ENCODE measurements around the gene ARAP2.

Gene ARAP2

GRCh38 chr4:36086261-36086786 lies 158.0 kb downstream of the ARAP2 start:
- H3K4me3 ChIP-seq (ENCODE audit: low read depth in 1 of 2, low read length in 2 of 2), result no peak overlapping the region

GRCh38 chr4:36082817-36083216 lies 161.5 kb downstream of the ARAP2 start:
- Histone ChIP-seq H3K27ac (ENCODE audit: low read length) (no peak overlapping the region), H3K36me3 (ENCODE audit: control insufficient read depth in 1 of 2, insufficient read depth in 2 of 2, low read length in 2 of 2) (peaks cover 0 to 7% of the 10 kb centered on the region in 2 donors)

More at GRCh38 chr4:36086261-36086786, 158.0 kb downstream of the ARAP2 start:
- no peak overlapping the region for H3K27ac ChIP-seq (ENCODE audit: low read length)
- peaks cover 0 to 6% of the 10 kb centered on the region in 2 donors for H3K4me1 ChIP-seq (ENCODE audit: control insufficient read depth in 1 of 2, insufficient read depth in 2 of 2, low read length in 2 of 2)
- no peaks in the 10 kb centered on the region for H3K9me3 ChIP-seq (ENCODE audit: control insufficient read depth in 1 of 2, low read length in 2 of 2)
- H3K36me3 ChIP-seq (ENCODE audit: control insufficient read depth in 1 of 2, insufficient read depth in 2 of 2, low read length in 2 of 2), result peaks cover 0 to 7% of the 10 kb centered on the region in 2 donors
- H3K27me3 ChIP-seq (ENCODE audit: low read depth, low read length), result no peaks in the 10 kb centered on the region

GRCh38 chr4:36081185-36081584 lies 163.1 kb downstream of the ARAP2 start:
- peaks cover 0 to 7% of the 10 kb centered on the region in 2 donors for H3K36me3 ChIP-seq (ENCODE audit: control insufficient read depth in 1 of 2, insufficient read depth in 2 of 2, low read length in 2 of 2)
- no peak overlapping the region for H3K27ac ChIP-seq (ENCODE audit: low read length)
- no peaks in the 10 kb centered on the region for H3K27me3 ChIP-seq (ENCODE audit: low read depth, low read length)
- no peaks in the 10 kb centered on the region for H3K4me1 ChIP-seq (ENCODE audit: control insufficient read depth in 1 of 2, insufficient read depth in 2 of 2, low read length in 2 of 2)
- no peak overlapping the region for H3K4me3 ChIP-seq (ENCODE audit: low read depth in 1 of 2, low read length in 2 of 2)
- no peaks in the 10 kb centered on the region for H3K9me3 ChIP-seq (ENCODE audit: control insufficient read depth in 1 of 2, low read length in 2 of 2)

More at GRCh38 chr4:36082817-36083216, 161.5 kb downstream of the ARAP2 start:
- Histone ChIP-seq H3K9me3 (ENCODE audit: control insufficient read depth in 1 of 2, low read length in 2 of 2) (no peaks in the 10 kb centered on the region), H3K27me3 (ENCODE audit: low read depth, low read length) (no peaks in the 10 kb centered on the region), H3K4me1 (ENCODE audit: control insufficient read depth in 1 of 2, insufficient read depth in 2 of 2, low read length in 2 of 2) (no peaks in the 10 kb centered on the region), H3K4me3 (ENCODE audit: low read depth in 1 of 2, low read length in 2 of 2) (no peak overlapping the region)

GRCh38 chr4:36079666-36080065 lies 164.6 kb downstream of the ARAP2 start:
- Histone ChIP-seq H3K36me3 (ENCODE audit: control insufficient read depth in 1 of 2, insufficient read depth in 2 of 2, low read length in 2 of 2) (peaks cover 0 to 7% of the 10 kb centered on the region in 2 donors), H3K4me1 (ENCODE audit: control insufficient read depth in 1 of 2, insufficient read depth in 2 of 2, low read length in 2 of 2) (no peaks in the 10 kb centered on the region), H3K4me3 (ENCODE audit: low read depth in 1 of 2, low read length in 2 of 2) (no peak overlapping the region), H3K27ac (ENCODE audit: low read length) (no peak overlapping the region), H3K27me3 (ENCODE audit: low read depth, low read length) (no peaks in the 10 kb centered on the region), H3K9me3 (ENCODE audit: control insufficient read depth in 1 of 2, low read length in 2 of 2) (no peaks in the 10 kb centered on the region)

- H3K36me3 ChIP-seq (ENCODE audit: control insufficient read depth in 1 of 2, insufficient read depth in 2 of 2, low read length in 2 of 2), result peaks cover 4 to 7% of the 10 kb centered on the region in 2 donors
- no peak overlapping the region for H3K4me3 ChIP-seq (ENCODE audit: low read depth in 1 of 2, low read length in 2 of 2)
- H3K4me1 ChIP-seq (ENCODE audit: control insufficient read depth in 1 of 2, insufficient read depth in 2 of 2, low read length in 2 of 2), result no peaks in the 10 kb centered on the region
- H3K9me3 ChIP-seq (ENCODE audit: control insufficient read depth in 1 of 2, low read length in 2 of 2), result no peaks in the 10 kb centered on the region
- no peaks in the 10 kb centered on the region for H3K27me3 ChIP-seq (ENCODE audit: low read depth, low read length)
- H3K27ac ChIP-seq (ENCODE audit: low read length), result no peak overlapping the region
These were observed 166.0 kb downstream of the ARAP2 start for GRCh38 chr4:36078319-36078718.

GRCh38 chr4:36072529-36072928 lies 171.8 kb downstream of the ARAP2 start:
- Histone ChIP-seq H3K27me3 (ENCODE audit: low read depth, low read length) (no peaks in the 10 kb centered on the region), H3K4me3 (ENCODE audit: low read depth in 1 of 2, low read length in 2 of 2) (no peak overlapping the region), H3K4me1 (ENCODE audit: control insufficient read depth in 1 of 2, insufficient read depth in 2 of 2, low read length in 2 of 2) (no peaks in the 10 kb centered on the region), H3K36me3 (ENCODE audit: control insufficient read depth in 1 of 2, insufficient read depth in 2 of 2, low read length in 2 of 2) (peaks cover 0 to 4% of the 10 kb centered on the region in 2 donors), H3K27ac (ENCODE audit: low read length) (no peak overlapping the region), H3K9me3 (ENCODE audit: control insufficient read depth in 1 of 2, low read length in 2 of 2) (no peaks in the 10 kb centered on the region)

- H3K4me3 ChIP-seq (ENCODE audit: low read depth in 1 of 2, low read length in 2 of 2), result no peak overlapping the region
- peaks cover 3% of the 10 kb centered on the region in 2 donors for H3K36me3 ChIP-seq (ENCODE audit: control insufficient read depth in 1 of 2, insufficient read depth in 2 of 2, low read length in 2 of 2)
- no peaks in the 10 kb centered on the region for H3K27me3 ChIP-seq (ENCODE audit: low read depth, low read length)
- H3K27ac ChIP-seq (ENCODE audit: low read length), result no peak overlapping the region
- H3K9me3 ChIP-seq (ENCODE audit: control insufficient read depth in 1 of 2, low read length in 2 of 2), result no peaks in the 10 kb centered on the region
- no peaks in the 10 kb centered on the region for H3K4me1 ChIP-seq (ENCODE audit: control insufficient read depth in 1 of 2, insufficient read depth in 2 of 2, low read length in 2 of 2)
These were observed 177.2 kb downstream of the ARAP2 start for GRCh38 chr4:36067116-36067515.

GRCh38 chr4:36065274-36065871 lies 178.9 kb downstream of the ARAP2 start:
- no peak overlapping the region for H3K4me3 ChIP-seq (ENCODE audit: low read depth in 1 of 2, low read length in 2 of 2)
- no peaks in the 10 kb centered on the region for H3K9me3 ChIP-seq (ENCODE audit: control insufficient read depth in 1 of 2, low read length in 2 of 2)
- no peak overlapping the region for H3K27ac ChIP-seq (ENCODE audit: low read length)
- no peaks in the 10 kb centered on the region for H3K4me1 ChIP-seq (ENCODE audit: control insufficient read depth in 1 of 2, insufficient read depth in 2 of 2, low read length in 2 of 2)
- peaks cover 3% of the 10 kb centered on the region in 2 donors for H3K36me3 ChIP-seq (ENCODE audit: control insufficient read depth in 1 of 2, insufficient read depth in 2 of 2, low read length in 2 of 2)
- no peaks in the 10 kb centered on the region for H3K27me3 ChIP-seq (ENCODE audit: low read depth, low read length)

- no peaks in the 10 kb centered on the region for H3K27me3 ChIP-seq (ENCODE audit: low read depth, low read length)
- peaks cover 3% of the 10 kb centered on the region in 2 donors for H3K36me3 ChIP-seq (ENCODE audit: control insufficient read depth in 1 of 2, insufficient read depth in 2 of 2, low read length in 2 of 2)
- H3K27ac ChIP-seq (ENCODE audit: low read length), result no peak overlapping the region
- no peaks in the 10 kb centered on the region for H3K9me3 ChIP-seq (ENCODE audit: control insufficient read depth in 1 of 2, low read length in 2 of 2)
- no peak overlapping the region for H3K4me3 ChIP-seq (ENCODE audit: low read depth in 1 of 2, low read length in 2 of 2)
- H3K4me1 ChIP-seq (ENCODE audit: control insufficient read depth in 1 of 2, insufficient read depth in 2 of 2, low read length in 2 of 2), result no peaks in the 10 kb centered on the region
These were observed 180.2 kb downstream of the ARAP2 start for GRCh38 chr4:36064117-36064516.

GRCh38 chr4:36056136-36056535 lies 188.2 kb downstream of the ARAP2 start:
- H3K4me3 ChIP-seq (ENCODE audit: low read depth in 1 of 2, low read length in 2 of 2), result no peak overlapping the region
- no peaks in the 10 kb centered on the region for H3K27me3 ChIP-seq (ENCODE audit: low read depth, low read length)
- H3K9me3 ChIP-seq (ENCODE audit: control insufficient read depth in 1 of 2, low read length in 2 of 2), result no peaks in the 10 kb centered on the region
- no peaks in the 10 kb centered on the region for H3K36me3 ChIP-seq (ENCODE audit: control insufficient read depth in 1 of 2, insufficient read depth in 2 of 2, low read length in 2 of 2)
- H3K4me1 ChIP-seq (ENCODE audit: control insufficient read depth in 1 of 2, insufficient read depth in 2 of 2, low read length in 2 of 2), result no peaks in the 10 kb centered on the region
- no peak overlapping the region for H3K27ac ChIP-seq (ENCODE audit: low read length)

- H3K9me3 ChIP-seq (ENCODE audit: control insufficient read depth in 1 of 2, low read length in 2 of 2), result no peaks in the 10 kb centered on the region
- no peaks in the 10 kb centered on the region for H3K4me1 ChIP-seq (ENCODE audit: control insufficient read depth in 1 of 2, insufficient read depth in 2 of 2, low read length in 2 of 2)
- no peaks in the 10 kb centered on the region for H3K27me3 ChIP-seq (ENCODE audit: low read depth, low read length)
- H3K36me3 ChIP-seq (ENCODE audit: control insufficient read depth in 1 of 2, insufficient read depth in 2 of 2, low read length in 2 of 2), result no peaks in the 10 kb centered on the region
- H3K27ac ChIP-seq (ENCODE audit: low read length), result no peak overlapping the region
- no peak overlapping the region for H3K4me3 ChIP-seq (ENCODE audit: low read depth in 1 of 2, low read length in 2 of 2)
These were observed 189.5 kb downstream of the ARAP2 start for GRCh38 chr4:36054694-36055422.

Measured in muscle layer of duodenum (tissue), 2 donors.